ENCODE measurements around the gene SLC9A9.
A peak's percentile ranks its signal among the peaks of the same experiment; 100 is the strongest.

SLC9A9 gene

DNA sequence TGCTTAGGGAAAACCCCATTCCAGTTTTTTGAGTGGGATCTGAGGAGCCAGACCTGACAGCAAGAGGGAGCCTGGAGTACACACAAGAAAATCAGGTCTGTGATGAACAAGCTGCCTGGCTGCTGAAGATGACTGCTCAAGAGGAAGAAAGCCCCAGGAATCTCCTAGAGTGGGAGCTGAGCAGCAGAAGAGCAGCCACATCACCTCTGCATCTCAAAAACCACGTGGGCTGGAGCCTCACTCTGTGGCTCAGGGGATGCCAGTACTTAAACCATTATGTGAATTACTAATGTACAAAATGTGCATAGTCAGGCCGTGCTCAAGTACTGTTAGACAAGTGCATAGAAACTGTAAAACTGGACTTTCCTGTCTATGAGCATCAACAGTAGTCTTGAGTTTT is 52.4 kb downstream of the SLC9A9 start:
- H3K9ac ChIP-seq = no peak overlapping the region
- no peak overlapping the region for H3K27ac ChIP-seq
- H3K4me2 ChIP-seq = no peak overlapping the region
- no peaks in the 10 kb centered on the region for H3K27me3 ChIP-seq
- peaks cover 0 to 59% (median 0%) of the 10 kb centered on the region in 11 experiments; a peak in 7 of 22 replicates for H3K36me3 ChIP-seq
- peaks cover 4 to 27% (median 16%) of the 10 kb centered on the region in 11 experiments; a peak in 19 of 22 replicates for H3K9me3 ChIP-seq (replicated peaks in 1 of 11)
- TF ChIP-seq Cebpa-rat (IDR thresholded peaks at IDR 0.05) = no peak
- no peak overlapping the region for H3K4me3 ChIP-seq
- H3K4me1 ChIP-seq = peaks cover 0 to 27% (median 0%) of the 10 kb centered on the region in 10 experiments; a peak in 4 of 20 replicates
- H4K20me1 ChIP-seq = no peaks in the 10 kb centered on the region

- H3K9me3 ChIP-seq (replicated peaks in 1 of 11) = peaks cover 5 to 36% (median 19%) of the 10 kb centered on the region in 11 experiments; a peak in 21 of 22 replicates
- H4K20me1 ChIP-seq = no peaks in the 10 kb centered on the region
- no peaks in the 10 kb centered on the region for H3K27me3 ChIP-seq
- H3K36me3 ChIP-seq = peaks cover 0 to 63% (median 0%) of the 10 kb centered on the region in 11 experiments; a peak in 7 of 22 replicates
- peak overlapping the region in 2 of 11 experiments; percentile 45 to 66; a peak in 2 of 22 replicates for H3K4me2 ChIP-seq
- no peak overlapping the region for H3K4me3 ChIP-seq
- H3K4me1 ChIP-seq = peaks cover 0 to 27% (median 0%) of the 10 kb centered on the region in 10 experiments; a peak in 4 of 20 replicates
- TF ChIP-seq Cebpa-rat (IDR thresholded peaks at IDR 0.05) = no peak
- H3K27ac ChIP-seq = no peak overlapping the region
- no peak overlapping the region for H3K9ac ChIP-seq
These were observed 53.3 kb downstream of the SLC9A9 start for GRCh38 chr3:143794793-143795462.

DNA sequence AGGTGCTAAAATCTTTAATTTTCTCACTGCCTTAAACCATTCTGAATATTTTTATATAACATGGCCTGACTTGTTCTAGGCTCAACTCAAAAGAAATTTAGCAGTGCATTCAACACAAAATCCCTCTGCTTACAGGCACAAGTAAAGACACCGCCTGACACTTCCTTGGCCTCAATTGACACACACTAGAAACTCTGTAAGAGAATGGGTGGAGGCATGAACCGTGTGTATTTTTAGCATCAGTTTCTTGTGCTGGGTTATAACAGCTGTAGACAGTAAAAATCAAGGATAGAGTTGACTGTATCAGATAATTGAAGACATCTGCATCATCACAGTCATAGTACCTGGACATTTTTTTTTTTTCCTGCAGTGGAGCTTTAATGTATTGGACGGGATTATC is 54.3 kb downstream of the SLC9A9 start:
- Histone ChIP-seq H3K27me3 (no peaks in the 10 kb centered on the region), H4K20me1 (no peaks in the 10 kb centered on the region), H3K27ac (no peak overlapping the region; a peak in 1 of 22 replicates), H3K9ac (no peak overlapping the region), H3K4me1 (peaks cover 0 to 27% (median 0%) of the 10 kb centered on the region in 10 experiments; a peak in 4 of 20 replicates), H3K4me2 (peak overlapping the region in 2 of 11 experiments; percentile 45 to 66; a peak in 4 of 22 replicates), H3K36me3 (peaks cover 0 to 69% (median 0%) of the 10 kb centered on the region in 11 experiments; a peak in 7 of 22 replicates), H3K4me3 (no peak overlapping the region), H3K9me3 (replicated peaks in 1 of 11) (peaks cover 7 to 40% (median 25%) of the 10 kb centered on the region in 11 experiments; a peak in 21 of 22 replicates)
- no peak for TF ChIP-seq Cebpa-rat (IDR thresholded peaks at IDR 0.05)

- no peak for TF ChIP-seq Cebpa-rat (IDR thresholded peaks at IDR 0.05)
- Histone ChIP-seq H3K36me3 (peaks cover 0 to 77% (median 0%) of the 10 kb centered on the region in 11 experiments; a peak in 7 of 22 replicates), H3K27me3 (no peaks in the 10 kb centered on the region), H3K27ac (no peak overlapping the region), H3K4me2 (no peak overlapping the region), H3K4me3 (no peak overlapping the region), H3K9me3 (replicated peaks in 1 of 11) (peaks cover 7 to 40% (median 25%) of the 10 kb centered on the region in 11 experiments; a peak in 21 of 22 replicates), H4K20me1 (no peaks in the 10 kb centered on the region), H3K4me1 (peaks cover 6 to 39% (median 7%) of the 10 kb centered on the region in 10 experiments), H3K9ac (no peak overlapping the region)
These were observed 56.9 kb downstream of the SLC9A9 start for GRCh38 chr3:143791386-143791785.

DNA sequence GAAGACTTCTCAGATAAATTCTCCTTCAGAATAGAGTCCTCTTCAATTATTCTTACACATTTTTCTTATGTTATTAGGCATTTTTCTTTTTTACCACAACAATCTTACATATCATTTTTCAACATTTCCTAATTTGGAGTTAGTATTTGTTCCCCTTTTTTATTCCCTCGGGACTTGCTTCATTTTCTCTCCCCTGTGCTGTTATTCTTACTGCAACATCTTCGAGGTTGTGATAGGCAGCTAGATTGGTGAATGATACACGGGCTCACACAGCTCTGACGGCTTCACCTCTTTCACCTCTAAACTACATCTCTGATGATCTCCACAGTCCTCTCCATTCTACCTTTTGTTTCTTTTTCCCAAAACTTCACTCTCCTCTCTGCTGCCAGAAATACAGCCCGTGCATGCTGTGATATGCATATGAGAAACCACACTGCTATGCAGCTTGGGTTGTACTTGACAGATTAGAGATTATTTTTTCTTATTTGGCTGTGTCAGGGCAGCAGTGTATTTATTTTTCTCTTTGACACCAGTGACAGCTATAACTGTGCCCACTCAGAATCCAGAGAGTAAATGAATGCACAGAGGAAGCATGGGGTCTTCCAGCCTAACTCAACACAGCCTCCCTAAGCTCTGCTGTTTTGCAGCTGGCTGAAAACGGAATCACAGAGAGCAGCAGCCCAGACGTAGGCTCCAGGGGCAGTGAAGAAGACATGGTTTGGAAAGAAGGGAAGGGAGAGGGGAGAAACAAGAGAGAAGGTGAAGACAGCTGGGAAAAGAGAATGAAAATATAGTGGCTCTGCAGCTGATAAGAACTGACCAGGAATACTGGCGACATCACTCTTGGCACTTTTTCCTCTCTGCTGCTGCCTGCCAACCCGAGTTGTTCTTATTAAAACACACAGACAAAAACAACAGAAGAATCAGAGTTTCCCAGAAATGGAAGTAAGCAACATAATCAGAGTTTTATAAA is 61.8 kb downstream of the SLC9A9 start:
- peak overlapping the region; percentile 42 to 74 (median 69) for H3K4me2 ChIP-seq
- no peaks in the 10 kb centered on the region for H3K27me3 ChIP-seq
- TF ChIP-seq Cebpa-rat (IDR thresholded peaks at IDR 0.05) = peak in 4 of 11 experiments; percentile 27 to 63 (median 40); a peak in 5 of 22 replicates
- peak overlapping the region in 10 of 11 experiments; percentile 21 to 69 (median 60); a peak in 20 of 22 replicates for H3K27ac ChIP-seq
- H3K9ac ChIP-seq = peak overlapping the region in 10 of 11 experiments; percentile 7 to 57 (median 28); a peak in 10 of 22 replicates
- H4K20me1 ChIP-seq = no peaks in the 10 kb centered on the region
- H3K36me3 ChIP-seq = peaks cover 0 to 68% (median 0%) of the 10 kb centered on the region in 11 experiments; a peak in 6 of 22 replicates
- peak overlapping the region in 1 of 10 experiments; percentile 36; a peak in 4 of 20 replicates for H3K4me3 ChIP-seq
- H3K9me3 ChIP-seq (replicated peaks in 1 of 11) = peaks cover 5 to 39% (median 18%) of the 10 kb centered on the region in 11 experiments; a peak in 20 of 22 replicates
- peaks cover 7 to 24% (median 12%) of the 10 kb centered on the region in 10 experiments for H3K4me1 ChIP-seq

DNA sequence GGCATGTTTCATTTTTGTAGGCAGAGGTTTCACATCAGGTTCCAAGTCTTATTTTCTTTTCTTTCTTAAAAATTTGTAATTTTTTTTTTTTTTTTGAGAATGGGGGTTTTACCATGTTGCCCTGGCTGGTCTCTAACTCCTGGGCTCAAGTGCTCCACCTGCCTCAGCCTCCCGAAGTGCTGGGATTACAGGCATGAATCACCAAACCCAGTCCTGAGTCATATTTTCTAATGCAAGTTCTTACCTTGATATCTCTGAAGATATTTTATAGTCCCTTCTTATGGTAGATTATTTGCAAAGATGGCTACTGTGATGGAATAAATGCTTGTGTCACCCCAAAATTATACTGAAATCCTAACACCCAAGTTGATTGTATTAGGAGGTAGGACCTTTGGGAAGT is 63.8 kb downstream of the SLC9A9 start:
- peaks cover 0 to 19% (median 6%) of the 10 kb centered on the region in 11 experiments; a peak in 12 of 22 replicates for H3K9me3 ChIP-seq (replicated peaks in 1 of 11)
- TF ChIP-seq Cebpa-rat (IDR thresholded peaks at IDR 0.05) = no peak
- H3K36me3 ChIP-seq = peaks cover 0 to 66% (median 0%) of the 10 kb centered on the region in 11 experiments; a peak in 6 of 22 replicates
- H3K4me3 ChIP-seq = no peak overlapping the region
- H3K4me2 ChIP-seq = no peak overlapping the region
- peak overlapping the region in 2 of 11 experiments; percentile 43 to 58; a peak in 1 of 22 replicates for H3K27ac ChIP-seq
- H3K9ac ChIP-seq = no peak overlapping the region
- H4K20me1 ChIP-seq = no peaks in the 10 kb centered on the region
- peaks cover 7 to 24% (median 12%) of the 10 kb centered on the region in 10 experiments for H3K4me1 ChIP-seq
- H3K27me3 ChIP-seq = no peaks in the 10 kb centered on the region

DNA sequence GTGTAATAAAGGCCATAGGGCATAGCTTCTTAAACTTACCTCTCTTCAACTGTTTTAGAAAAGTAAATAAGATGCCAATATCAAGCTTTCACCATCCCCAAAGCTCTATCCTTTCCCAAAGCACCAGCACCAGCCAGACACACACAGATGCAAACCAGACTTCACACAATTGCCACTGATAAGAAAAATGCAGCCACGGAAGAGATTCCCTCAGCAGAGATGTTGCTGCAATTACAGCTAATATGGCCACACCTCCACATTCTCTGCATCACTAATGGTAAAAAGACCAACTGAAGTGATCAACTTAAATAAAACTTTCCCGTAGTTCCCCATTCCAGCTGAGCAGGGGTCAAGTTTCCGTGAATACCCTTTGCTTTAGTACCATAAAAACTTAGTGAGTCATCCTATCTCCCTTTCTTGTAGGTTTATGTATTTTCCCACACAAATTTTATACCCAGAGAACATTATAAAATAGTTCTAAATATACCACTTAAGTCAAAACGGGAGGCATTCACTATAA is 64.4 kb downstream of the SLC9A9 start:
- no peak for TF ChIP-seq Cebpa-rat (IDR thresholded peaks at IDR 0.05)
- no peak overlapping the region for H3K9ac ChIP-seq
- peaks cover 0 to 14% (median 6%) of the 10 kb centered on the region in 11 experiments; a peak in 11 of 22 replicates for H3K9me3 ChIP-seq (replicated peaks in 1 of 11)

DNA sequence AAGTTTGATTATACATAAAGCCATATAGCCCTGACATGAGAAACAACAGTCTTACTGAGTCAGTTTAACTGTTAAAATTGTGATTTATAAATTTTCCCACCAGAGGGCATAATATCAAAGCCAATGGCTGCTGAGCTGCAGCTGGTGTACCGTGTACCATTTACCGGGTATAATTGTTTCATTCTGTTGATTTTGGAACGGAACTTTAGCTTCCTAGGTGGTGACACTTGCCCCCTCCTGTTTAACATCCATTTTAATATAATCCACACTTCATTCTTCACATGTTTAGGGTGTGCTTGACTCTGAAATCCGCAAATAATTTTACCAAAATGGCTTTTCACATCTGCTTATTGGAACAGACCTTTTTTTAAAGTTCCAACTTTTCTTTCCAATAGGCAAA is 72.8 kb downstream of the SLC9A9 start:
- Histone ChIP-seq H3K4me2 (peak overlapping the region in 10 of 11 experiments; percentile 11 to 71 (median 28); a peak in 17 of 22 replicates), H3K9ac (no peak overlapping the region)

More for the DNA sequence above, 64.4 kb downstream of the SLC9A9 start:
- H3K4me2 ChIP-seq = no peak overlapping the region
- peaks cover 7 to 24% (median 12%) of the 10 kb centered on the region in 10 experiments for H3K4me1 ChIP-seq
- H3K27ac ChIP-seq = no peak overlapping the region
- H3K4me3 ChIP-seq = no peak overlapping the region
- H3K36me3 ChIP-seq = peaks cover 0 to 64% (median 0%) of the 10 kb centered on the region in 11 experiments; a peak in 6 of 22 replicates
- no peaks in the 10 kb centered on the region for H3K27me3 ChIP-seq
- H4K20me1 ChIP-seq = no peaks in the 10 kb centered on the region

More for the DNA sequence above, 72.8 kb downstream of the SLC9A9 start:
- Histone ChIP-seq H3K4me1 (peaks cover 0 to 16% (median 8%) of the 10 kb centered on the region in 10 experiments; a peak in 16 of 20 replicates), H4K20me1 (peaks cover 0 to 12% (median 0%) of the 10 kb centered on the region in 11 experiments; a peak in 3 of 22 replicates), H3K4me3 (no peak overlapping the region; a peak in 1 of 20 replicates), H3K27ac (no peak overlapping the region), H3K9me3 (replicated peaks in 1 of 11) (no peaks in the 10 kb centered on the region), H3K27me3 (no peaks in the 10 kb centered on the region), H3K36me3 (peaks cover 0 to 41% (median 0%) of the 10 kb centered on the region in 11 experiments; a peak in 6 of 22 replicates)
- TF ChIP-seq Cebpa-rat (IDR thresholded peaks at IDR 0.05) = no peak

Data from BLaER1 treated with 17β-estradiol and CSF1 and Interleukin-3, amounts not matched to agents 10 nM and 100 nM (cell line).